HG02973 (cell line): Measurements from ENCODE around the gene RBM33.

Experiments used
- ATAC-seq: cut with Tn5 transposase; IDR thresholded peaks from one replicate; pipeline ENCODE4 v1.9.1; 2021; ENCODE audit warnings: moderate library complexity; ENCODE audit not compliant: unreplicated experiment

Gene RBM33

DNA sequence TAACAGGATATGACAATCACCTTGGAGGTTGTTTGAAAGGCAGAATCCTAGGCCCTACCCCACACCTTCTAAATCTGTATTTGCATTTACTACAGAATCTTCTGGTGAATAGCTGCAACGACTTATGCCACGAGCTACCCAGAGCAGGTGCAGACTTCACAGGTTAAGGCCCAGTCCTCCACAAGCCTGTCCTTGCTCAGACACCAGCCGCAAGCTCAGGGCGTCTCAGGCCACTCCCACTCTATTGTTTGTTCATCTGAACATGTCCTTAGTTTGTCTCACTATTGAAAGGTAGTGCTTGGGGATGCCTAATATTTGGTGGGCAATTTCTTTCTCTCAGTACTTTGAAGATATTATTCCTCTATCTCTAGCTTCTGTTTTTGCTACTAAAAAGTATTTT lies 18.9 kb upstream of the RBM33 start:
- no peak for ATAC-seq

DNA sequence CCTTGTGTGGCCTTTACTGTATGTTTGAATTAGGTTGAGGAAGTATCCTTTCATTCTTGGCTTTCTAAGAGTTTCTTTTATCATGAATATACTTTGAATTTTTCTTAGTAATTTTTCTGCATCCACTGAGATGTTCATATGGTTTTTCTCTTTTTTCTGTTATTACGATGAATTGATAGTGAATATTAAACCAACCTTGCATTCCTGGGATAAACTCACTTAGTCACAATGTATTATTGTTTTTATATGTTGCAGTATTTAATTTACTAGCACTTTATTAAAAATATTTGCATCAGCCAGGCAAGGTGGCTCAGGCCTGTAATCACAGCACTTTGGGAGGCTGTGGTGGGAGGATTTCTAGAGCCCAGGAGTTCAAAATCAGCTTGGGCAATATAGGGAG lies 15.3 kb upstream of the RBM33 start:
- no peak for ATAC-seq

DNA sequence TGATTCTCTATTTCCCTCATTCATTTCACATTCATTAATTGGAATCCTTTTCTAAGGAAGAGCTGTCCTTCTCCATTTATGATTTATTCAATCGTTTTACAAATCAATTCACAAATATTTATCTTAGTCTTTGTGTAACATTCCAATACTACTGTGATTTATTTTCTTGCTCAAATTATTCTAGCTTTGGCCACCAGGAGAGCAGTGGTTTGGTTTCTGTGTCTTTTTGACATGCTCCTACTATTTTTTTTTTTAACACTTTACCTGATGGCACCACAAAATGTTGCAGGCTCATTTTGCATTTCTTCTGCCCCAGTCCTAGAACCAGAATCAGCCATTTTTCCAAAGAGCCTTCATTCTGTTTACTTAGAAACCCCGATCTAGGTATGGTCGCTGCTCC lies 13.3 kb upstream of the RBM33 start:
- no peak for ATAC-seq

DNA sequence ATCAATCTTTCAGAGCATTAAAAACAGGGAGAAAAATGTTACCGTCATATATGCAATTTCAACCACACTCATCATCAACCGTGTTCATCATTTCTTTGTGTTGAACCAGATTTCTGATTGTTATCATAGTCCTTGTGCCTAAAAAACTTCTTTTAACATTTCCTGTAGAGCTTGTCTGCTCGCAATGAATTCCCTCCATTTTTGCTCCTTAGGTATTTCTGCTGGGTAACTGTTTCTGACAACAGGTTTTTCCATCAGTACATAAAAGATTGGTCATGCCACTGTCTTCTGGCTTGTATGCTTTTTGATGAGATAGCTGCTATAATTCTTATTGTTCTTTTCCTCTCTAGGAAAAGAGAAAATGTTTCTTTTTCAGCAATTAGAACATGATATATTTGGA lies 8.6 kb upstream of the RBM33 start:
- no peak for ATAC-seq

DNA sequence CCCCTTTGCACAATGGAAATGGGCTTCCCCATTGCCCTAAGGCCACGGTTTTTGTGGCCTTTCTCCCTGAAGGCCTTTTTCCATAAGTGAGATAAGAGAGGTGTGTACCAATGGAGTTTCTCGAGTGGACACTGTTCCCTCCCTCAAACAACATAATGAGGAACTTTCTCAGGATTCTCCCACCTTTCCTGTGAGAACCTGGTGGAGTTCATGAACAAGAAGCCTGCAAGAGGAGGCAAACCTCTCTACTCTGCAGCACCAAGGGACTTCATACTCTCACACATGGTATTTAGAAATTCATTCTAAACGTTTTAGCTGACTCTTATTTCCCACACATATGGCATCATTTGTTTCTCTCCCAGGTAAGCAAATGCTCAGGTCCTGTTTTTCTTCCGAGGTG lies 7.3 kb upstream of the RBM33 start:
- ATAC-seq, result no peak

DNA sequence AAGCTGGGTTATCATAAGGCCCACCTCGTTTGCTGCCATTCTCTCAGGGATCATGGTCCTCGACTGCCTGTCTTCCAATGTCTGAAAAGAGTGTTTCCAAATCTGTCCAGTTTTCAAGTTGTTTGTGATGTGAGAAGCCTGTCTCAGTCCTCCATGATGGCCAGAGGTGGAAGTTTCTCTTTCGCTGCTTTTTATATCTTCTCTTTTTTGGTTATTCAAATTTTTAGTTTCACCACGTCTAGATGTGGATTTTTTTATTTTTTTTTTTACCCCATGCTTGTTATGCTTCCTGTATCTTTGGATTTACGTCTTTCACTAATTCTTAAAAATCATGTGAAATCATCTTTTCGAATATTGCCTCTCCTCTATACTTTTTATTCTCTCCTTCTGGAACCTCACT lies 6.1 kb upstream of the RBM33 start:
- no peak for ATAC-seq

DNA sequence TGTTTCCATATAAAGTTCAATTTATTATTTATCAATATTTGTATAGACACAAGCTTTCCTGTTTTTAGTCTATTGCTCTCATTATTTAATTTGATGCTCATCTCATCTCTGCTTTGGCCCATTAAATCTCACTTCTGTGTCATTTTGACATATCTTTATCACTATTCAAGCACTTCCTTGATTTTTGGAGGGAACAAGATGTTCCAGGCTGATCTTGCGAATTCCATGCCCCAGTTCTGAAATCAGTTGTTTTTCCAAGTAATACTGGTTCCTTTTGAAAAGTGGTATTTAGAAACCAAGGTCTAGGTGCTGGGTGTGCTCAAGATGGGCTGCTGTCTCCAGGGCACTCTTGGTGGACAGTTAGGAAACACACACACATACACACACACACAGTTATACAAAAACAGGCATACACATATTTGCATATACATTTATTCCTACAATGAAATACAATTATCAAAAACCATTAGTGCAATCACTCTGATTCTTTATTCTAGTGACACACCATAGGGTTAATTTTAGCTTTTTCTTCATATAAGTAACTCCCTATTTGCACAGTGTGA lies 4.4 kb upstream of the RBM33 start:
- no peak for ATAC-seq

DNA sequence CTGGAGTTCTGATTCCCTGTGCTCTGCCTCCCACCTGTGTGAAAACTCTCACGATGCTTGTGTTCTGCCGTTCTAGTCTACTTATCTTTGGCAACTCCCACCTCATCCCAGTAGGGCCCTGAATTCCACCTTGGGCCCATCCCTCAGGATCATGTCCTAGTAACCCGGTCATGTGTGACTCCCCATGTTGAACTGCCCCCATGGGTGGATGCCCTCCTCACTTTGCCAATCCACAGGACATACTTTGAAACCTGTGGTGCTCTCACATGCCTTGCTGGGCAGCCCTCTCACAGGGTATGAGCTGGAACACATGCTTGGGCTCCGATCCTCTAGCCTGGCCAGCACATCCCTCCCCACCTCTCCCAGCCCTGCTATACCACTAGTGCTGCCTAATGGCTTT lies 3.8 kb upstream of the RBM33 start:
- no peak for ATAC-seq

DNA sequence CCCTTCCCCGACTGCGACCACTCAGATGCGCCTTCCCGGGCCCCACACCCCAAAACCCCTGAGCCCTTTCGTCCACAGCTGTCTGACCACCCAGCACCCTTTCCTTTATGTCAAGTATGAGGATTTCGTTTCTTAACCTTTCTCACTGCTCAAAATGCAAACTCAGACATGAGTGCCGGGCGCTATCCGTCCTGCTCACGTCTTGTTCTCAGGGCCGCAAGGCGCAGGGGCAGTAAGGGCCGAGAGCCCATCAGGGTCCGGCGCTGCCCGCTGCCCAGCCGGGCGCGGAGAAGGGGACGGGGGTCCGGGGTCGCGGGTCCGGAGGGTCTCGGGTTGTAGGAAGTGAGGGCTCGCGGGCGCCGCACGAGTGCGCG lies 670 bp upstream of the RBM33 start:
- no peak for ATAC-seq

DNA sequence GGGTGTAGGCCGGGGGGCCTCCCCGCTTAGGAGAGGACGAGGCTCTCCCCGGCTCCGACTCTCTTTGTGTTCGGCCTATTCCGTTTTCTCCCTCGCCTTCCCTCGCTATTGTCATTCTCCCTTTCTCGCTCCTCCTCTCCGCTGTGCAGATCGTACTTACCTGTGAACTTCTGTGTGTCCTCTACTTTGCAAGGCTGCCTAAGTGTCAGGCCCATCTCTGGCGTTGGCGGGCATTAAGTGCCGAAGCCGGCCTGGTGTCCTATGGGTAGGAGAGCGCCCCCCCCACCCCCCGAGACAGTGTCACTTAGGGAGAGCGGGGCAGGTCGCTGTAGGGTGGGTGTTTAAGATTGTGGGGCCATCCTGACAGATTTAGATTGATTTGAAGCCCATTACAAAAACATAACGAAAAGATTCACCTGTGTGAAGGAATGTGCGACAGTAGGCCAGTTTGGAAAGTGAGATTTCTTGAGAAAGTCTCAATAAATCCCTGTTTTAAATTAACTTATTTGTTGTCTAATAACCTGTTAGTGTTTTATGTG lies 579 bp downstream of the RBM33 start:
- ATAC-seq, result peak; percentile 35

DNA sequence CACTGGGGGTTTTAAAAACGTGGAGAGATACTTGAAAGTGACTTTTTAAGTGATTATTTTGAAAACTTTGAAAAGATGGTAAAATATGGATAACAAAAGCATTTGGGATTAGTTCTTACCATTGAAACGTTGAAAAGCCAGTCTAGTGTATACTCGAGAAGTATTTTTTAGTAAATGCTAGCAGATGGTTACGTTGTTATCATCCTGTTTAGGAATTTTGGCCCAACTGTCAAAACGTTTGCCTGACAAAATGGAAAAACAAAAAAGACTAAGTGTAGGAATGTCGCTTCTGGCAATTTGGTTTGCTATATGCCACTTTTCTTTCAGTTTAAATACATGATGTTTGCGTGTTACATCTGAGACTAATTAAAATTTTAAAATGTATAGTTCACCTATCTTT lies 1.2 kb downstream of the RBM33 start:
- ATAC-seq, result no peak

DNA sequence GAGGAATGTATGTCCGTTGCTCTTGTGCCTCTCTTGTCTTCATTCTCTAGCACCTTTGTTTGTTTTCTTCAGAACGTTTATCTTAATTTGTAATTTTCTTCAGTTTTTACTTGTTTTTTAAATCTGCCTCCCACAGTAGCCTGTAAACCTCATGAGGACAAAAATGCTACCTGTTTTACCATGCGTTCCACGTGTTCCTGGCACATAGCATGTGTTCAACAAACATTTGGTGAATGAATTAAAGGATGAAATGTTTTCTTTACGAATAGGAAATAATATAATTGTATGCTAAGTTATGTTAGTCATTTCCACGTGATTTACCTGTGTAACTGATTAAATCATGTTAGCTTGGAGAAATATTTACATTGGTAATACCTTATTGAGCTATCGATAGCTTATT lies 2.2 kb downstream of the RBM33 start:
- ATAC-seq, result no peak

DNA sequence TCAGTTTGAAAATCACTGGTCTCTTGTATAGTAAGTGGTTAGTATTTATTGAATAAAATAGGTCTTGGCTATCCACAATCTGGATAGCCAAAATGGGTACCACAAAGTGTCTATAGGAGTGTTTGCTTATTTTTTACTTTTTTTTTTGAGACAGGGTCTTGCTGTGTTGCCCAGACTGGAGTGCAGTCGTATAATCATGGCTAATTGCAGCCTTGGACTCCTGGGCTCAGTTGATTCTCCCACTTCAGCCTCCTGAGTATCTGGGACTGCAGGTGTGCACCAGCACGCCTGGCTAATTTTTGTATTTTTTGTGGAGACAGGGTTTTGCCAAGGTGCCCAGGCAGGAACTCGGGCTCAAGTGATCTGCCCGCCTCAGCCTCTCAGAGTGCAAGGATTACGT lies 2.8 kb downstream of the RBM33 start:
- ATAC-seq, result no peak

DNA sequence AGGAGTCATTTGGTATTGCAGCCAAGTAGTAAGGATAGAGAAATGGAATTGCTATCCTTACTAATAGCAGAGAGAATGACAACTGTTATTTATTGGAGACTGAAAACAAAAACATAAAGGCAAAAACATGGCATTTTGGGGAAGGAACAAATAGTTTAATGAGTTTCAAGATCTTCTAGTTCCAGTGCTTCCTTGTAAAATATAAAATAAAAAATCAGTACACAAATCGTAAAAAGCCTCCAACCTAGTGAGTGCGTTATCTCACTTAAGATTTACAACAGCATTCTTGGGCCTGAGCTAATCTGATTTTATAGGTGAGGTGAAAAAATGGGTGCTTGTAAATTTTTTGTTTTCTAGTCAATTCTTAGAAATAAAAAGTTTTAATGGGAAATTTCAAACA lies 3.3 kb downstream of the RBM33 start:
- no peak for ATAC-seq

DNA sequence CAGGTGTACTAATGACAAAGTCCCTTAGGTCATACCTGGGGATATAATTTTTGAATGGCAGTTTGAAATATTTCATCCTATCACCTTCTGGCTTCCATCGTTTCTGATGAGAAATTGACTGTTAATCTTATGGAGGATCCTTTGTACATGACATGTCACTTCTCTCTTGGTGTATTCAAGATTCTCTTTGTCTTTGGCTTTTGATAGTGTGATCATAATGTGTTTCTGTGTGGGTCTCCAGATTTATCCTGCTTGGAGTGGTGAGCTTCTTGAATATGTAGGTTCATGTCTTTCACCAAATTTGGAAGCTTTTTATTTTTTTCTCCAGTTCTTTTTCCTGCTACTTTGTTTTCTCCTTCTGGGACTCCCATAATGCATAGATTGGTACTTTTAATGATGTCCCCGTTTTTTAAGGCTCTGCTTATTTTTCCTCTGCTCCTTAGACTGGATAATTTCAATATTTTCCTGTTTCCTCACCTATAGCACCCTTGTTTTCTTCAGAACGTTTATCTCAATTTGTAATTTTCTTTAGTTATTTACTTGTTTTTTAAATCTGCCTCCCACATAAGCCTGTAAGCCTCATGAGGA lies 4.4 kb downstream of the RBM33 start:
- ATAC-seq, result no peak

DNA sequence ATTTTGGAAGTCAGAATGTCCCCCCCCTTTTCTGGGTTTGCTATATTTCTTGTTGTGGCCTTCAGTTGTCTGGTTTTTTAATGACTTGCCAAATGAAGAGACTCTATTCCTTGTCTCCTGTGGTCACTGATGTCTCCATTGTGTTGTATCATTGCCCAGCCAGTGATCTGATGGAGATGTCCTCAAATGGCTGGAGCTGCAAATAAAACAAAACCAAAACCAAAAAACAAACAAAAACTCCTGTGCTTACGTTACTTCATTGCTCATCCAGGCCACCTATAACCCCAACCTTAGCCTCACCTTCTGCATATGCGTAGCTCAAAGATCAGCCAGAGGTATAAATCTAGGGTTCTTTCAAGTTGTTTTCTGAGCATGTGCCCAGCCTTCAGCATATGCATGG lies 5.1 kb downstream of the RBM33 start:
- no peak for ATAC-seq

DNA sequence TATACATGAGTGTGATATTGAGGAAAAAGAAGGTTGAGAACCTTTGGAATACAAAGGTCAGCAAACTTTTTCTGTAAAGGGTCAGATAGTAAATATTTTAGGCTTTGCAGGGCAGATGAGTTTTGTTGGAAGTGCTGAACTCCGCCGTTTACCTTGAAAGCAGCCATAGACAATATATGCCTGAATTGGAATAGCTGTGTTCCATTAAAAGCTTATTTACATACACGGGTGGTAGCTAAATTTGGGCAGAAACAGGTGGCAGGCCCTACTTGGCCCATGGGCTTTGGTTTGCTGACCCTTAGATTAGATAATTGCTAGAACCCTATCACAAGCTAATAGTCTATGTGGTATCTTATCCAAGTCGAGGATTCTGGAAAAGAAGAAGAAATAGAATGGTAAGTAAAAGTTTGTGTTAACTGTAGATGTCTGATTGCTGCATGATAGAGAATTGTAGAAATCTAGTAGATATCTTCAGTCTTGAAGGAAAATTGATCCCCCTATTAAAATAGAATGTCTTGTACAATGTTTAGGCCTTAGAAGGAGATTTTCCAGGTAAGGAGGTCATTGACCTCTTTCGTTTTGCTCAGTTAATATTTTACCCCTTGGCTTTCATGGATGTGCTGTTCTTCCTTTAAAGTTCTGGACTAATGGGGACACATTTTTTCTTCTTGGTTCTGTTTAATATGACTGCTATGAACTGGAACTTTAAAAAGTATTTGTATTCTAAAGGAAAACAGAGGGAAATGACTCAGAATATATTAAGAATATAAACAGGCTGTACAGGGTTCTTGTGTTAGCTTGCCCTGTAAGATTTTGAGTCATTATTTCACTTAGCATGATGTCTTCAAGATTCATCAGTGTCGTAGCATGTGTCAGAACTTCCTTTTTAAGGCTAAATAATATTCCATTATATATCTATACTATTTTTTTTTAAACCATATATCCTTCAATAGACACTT lies 8.0 kb downstream of the RBM33 start:
- ATAC-seq, result no peak

DNA sequence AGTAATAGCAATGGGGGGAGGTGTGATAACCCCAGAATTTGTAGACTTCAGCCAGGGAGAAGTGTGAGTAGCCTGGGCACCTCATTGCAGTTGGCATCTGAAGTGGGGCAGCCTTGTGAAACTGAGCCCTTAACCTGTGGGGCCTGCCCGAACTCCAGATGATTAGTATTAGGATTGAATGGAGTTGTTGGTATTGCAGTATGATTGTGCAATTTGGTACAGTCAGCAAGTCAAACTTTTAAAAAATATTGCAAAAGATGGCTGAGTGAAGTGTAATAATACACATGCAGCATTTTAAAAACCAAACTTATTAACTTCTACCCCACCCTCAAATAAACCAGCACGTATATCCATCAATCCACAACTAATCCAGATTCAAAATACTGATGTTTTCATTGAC lies 9.3 kb downstream of the RBM33 start:
- ATAC-seq, result no peak

DNA sequence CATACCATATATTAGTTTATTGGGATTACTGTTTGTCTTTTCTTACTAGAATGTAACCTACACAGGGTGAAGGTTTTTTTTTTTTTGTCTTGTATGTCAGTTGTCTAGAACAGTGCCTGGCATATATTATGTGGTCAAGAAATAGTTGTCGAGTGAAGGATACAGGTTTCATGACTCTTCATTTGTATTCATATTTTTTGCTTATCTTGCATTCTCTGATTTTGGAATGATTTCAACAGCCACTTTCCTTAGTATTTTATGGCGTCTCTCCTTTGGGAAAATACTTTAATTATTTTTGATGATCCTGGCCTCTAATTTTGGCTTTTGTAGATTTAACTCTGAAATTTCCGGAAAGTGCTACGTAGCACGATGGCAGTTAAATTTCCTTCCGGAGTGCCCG lies 12.4 kb downstream of the RBM33 start:
- no peak for ATAC-seq

DNA sequence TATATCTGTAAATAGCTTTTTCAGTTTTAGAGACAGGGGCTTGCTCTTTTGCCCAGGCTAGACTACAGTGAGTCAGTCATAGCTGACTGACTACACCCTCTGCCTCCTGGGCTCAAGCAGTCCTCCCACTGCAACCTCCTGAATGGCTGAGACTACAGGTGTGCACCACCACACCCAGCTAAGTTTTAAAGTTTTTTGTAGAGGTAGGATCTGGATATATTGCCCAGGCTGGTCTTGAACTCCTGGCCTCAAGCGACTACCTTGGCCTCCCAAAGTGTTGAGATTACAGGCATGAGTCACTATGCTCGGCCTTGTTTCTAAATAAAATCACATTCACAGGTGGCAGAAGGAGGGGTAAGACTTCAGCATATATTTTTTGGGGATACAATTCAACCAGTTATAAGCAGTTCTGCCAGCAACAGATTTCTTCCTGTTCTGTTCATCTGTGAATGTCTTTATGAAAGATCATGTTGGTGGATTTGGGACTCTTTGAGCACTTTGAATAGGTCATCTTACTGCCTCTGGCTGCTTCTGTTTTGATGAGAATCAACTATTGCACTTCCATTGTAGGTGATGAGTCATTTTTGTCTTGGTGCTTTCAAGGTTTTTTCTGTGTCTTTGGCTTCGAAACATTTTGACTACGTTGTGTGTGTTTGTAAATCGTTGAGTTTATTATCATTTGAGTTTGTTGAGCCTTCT lies 15.7 kb downstream of the RBM33 start:
- peak; percentile 81 for ATAC-seq

DNA sequence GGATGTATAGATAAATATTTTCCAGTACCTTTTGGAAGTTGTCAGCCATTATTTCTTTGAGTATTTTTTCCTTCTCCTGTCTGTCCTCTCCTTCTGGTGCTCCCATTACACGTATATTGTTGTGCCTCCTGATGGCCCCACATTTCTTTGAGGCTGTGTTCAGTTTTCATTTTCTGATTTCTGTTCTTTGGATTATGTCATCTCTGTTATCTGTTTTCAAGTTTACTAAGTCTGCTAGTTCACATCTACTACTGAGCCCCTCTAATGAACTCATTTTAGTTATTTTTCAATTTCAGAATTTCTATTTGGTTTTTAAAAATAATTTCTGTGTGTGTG lies 16.3 kb downstream of the RBM33 start:
- peak; percentile 86 for ATAC-seq
